GM23338 (cell line): ENCODE data around the gene P2RX7. TPM values are rescaled to one million over a fixed set of nuclear protein-coding genes. Genes with fewer than 3 reads are reported as not detected.

Experiments
- ATAC-seq: fragments of 200-7000 bp; cut with Tn5 transposase; 3 replicates; pipeline ENCODE4 v1.9.1; 2020
- DNase-seq: peaks from one replicate; pipeline ENCODE4 v3.0.0-alpha.2; 2015; ENCODE audit warnings: low spot score
- H2AFZ ChIP-seq: fragments of 200-600 bp; sonication (generic); 2 replicates; pipeline ENCODE4 v1.8.0; 2016; ENCODE audit warnings: antibody characterized with exemption, mild to moderate bottlenecking, moderate library complexity
- H3F3A ChIP-seq: fragments of 200-600 bp; sonication (generic); replicated peaks from 2 replicates; pipeline ENCODE4 v1.8.0; 2017; ENCODE audit warnings: antibody characterized with exemption, mixed run types, low read depth
- H3K27ac ChIP-seq: fragments of 200-600 bp; sonication (generic); 2 replicates; pipeline ENCODE4 v1.6.1; 2016; ENCODE audit warnings: low read depth
- H3K27me3 ChIP-seq: fragments of 200-600 bp; sonication (generic); 2 replicates; pipeline ENCODE4 v1.8.0; 2016; ENCODE audit warnings: mild to moderate bottlenecking, mixed run types, moderate library complexity; ENCODE audit not compliant: insufficient read depth
- H3K36me3 ChIP-seq: fragments of 200-600 bp; sonication (generic); 2 replicates; pipeline ENCODE4 v1.8.0; 2016; ENCODE audit warnings: mild to moderate bottlenecking; ENCODE audit not compliant: insufficient read depth
- H3K4me1 ChIP-seq: fragments of 200-600 bp; sonication (generic); 2 replicates; pipeline ENCODE4 v1.8.0; 2016; ENCODE audit warnings: mild to moderate bottlenecking, moderate library complexity; ENCODE audit not compliant: insufficient read depth
- H3K4me2 ChIP-seq: fragments of 200-600 bp; sonication (generic); 2 replicates; pipeline ENCODE4 v1.7.1; 2017; ENCODE audit warnings: mixed run types
- H3K4me3 ChIP-seq: fragments of 200-600 bp; sonication (generic); 2 replicates; pipeline ENCODE4 v1.6.1; 2016; ENCODE audit warnings: mixed run types
- H3K79me2 ChIP-seq: fragments of 200-600 bp; sonication (generic); replicated peaks from 2 replicates; pipeline ENCODE4 v1.8.0; 2017; ENCODE audit warnings: mild to moderate bottlenecking; ENCODE audit not compliant: insufficient read depth
- H3K9me2 ChIP-seq: fragments of 200-600 bp; sonication (generic); 2 replicates; pipeline ENCODE4 v1.8.0; 2017; ENCODE audit not compliant: insufficient read depth
- H4K20me1 ChIP-seq: fragments of 200-600 bp; sonication (generic); replicated peaks from 2 replicates; pipeline ENCODE4 v1.8.0; 2017; ENCODE audit warnings: mild to moderate bottlenecking; ENCODE audit not compliant: insufficient read depth
- H3K27ac Mint-ChIP-seq: 2 replicates; pipeline ENCODE4 v1.8.0; 2020; ENCODE audit warnings: inconsistent platforms, mild to moderate bottlenecking, moderate library complexity, mixed read lengths
- H3K27me3 Mint-ChIP-seq: 3 replicates; pipeline ENCODE4 v1.8.0; 2022; ENCODE audit warnings: low read depth, mild to moderate bottlenecking, moderate library complexity, mixed read lengths, inconsistent platforms; ENCODE audit not compliant: insufficient read depth, poor library complexity
- H3K36me3 Mint-ChIP-seq: 3 replicates; pipeline ENCODE4 v1.8.0; 2021; ENCODE audit warnings: low read depth, mild to moderate bottlenecking, inconsistent platforms, moderate library complexity, mixed read lengths
- H3K4me1 Mint-ChIP-seq: 3 replicates; pipeline ENCODE4 v1.8.0; 2020; ENCODE audit warnings: mild to moderate bottlenecking, inconsistent platforms, mixed read lengths
- H3K4me3 Mint-ChIP-seq: 3 replicates; pipeline ENCODE4 v1.8.0; 2021; ENCODE audit warnings: moderate library complexity, mild to moderate bottlenecking, inconsistent platforms, mixed read lengths
- H3K9me3 Mint-ChIP-seq: 3 replicates; pipeline ENCODE4 v1.8.0; 2020; ENCODE audit warnings: moderate library complexity, mild to moderate bottlenecking, inconsistent platforms, mixed read lengths
- CREB1 ChIP-seq: fragments of 250-450 bp; sonication (Bioruptor Pico); IDR thresholded peaks from 2 replicates; pipeline ENCODE4 v1.5.0; 2020; ENCODE audit warnings: low read depth, mild to moderate bottlenecking, moderate library complexity
- EZH2 ChIP-seq: fragments of 200-600 bp; sonication (generic); IDR thresholded peaks from one replicate; pipeline ENCODE4 v1.8.0; 2017; ENCODE audit warnings: antibody characterized with exemption, mild to moderate bottlenecking, low read depth; ENCODE audit not compliant: unreplicated experiment
- JUNB ChIP-seq: IDR thresholded peaks from one replicate; pipeline ENCODE4 v1.6.1; 2016; ENCODE audit warnings: antibody characterized with exemption; ENCODE audit not compliant: unreplicated experiment
- NANOG ChIP-seq: IDR thresholded peaks from 2 replicates; pipeline ENCODE4 v1.6.1; 2016; ENCODE audit warnings: antibody characterized with exemption, borderline replicate concordance
- ZNF114 ChIP-seq: fragments of 250-450 bp; sonication (Bioruptor Pico); IDR thresholded peaks from 2 replicates; pipeline ENCODE4 v1.5.0; 2020; ENCODE audit warnings: mild to moderate bottlenecking, moderate library complexity
- polyA plus RNA-seq: library from polyadenylated mRNA; unstranded; fragments of >200 nt; fragmentation: Nextera tagmentation; extraction: Ambion mirVana; gene quantifications from 2 replicates; pipeline ENCODE4 v1.2.1, GENCODE V29; 2016
- total RNA-seq: library from RNA; depleted of rRNA; stranded (reverse); fragments of >200 nt; shearing (Covaris generic); gene quantifications from 2 replicates; pipeline ENCODE4 v1.2.3, GENCODE V29; 2014
- TF ChIP-seq, protein P1 (sequence below), 2 experiments: fragments of 200-600 bp in 1 of 2; sonication (generic) in 1 of 2; conservative IDR thresholded peaks; 2 replicates each; pipeline versions ENCODE4 v1.5.1 to v1.6.1; 2016 to 2017; ENCODE audit warnings: antibody characterized with exemption in 2 of 2, low read depth in 2 of 2, mild to moderate bottlenecking in 2 of 2, moderate library complexity in 1 of 2
- TF ChIP-seq, protein P2 (sequence below): IDR thresholded peaks from one replicate; pipeline ENCODE4 v1.6.1; 2018; ENCODE audit warnings: antibody characterized with exemption; ENCODE audit not compliant: unreplicated experiment

Gene P2RX7
- total and polyA plus RNA-seq, 2 experiments from 2014 or later, result 0.24 to 0.48 TPM

DNA sequence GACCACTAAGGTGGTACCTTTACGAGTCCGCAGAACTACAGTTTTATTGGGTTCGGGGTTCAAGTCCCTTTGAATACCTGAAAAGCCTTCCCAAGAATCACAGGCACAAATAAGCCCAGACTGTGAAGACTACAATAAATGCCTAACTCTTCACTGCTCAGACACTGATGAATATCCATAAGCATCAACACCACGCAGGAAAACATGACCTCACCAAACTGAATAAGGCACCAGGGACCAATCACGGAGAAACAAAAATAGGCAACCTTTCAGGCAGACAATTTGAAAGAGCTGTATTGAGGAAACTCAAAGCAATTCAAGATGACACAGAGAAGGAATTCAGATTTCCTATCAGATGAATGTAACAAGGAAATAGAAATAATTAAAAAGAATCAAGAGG is 24.2 kb upstream of the P2RX7 start:
- H3K4me3 ChIP-seq, result no peak overlapping the region
- H4K20me1 ChIP-seq, result no peaks in the 10 kb centered on the region
- Mint-ChIP-seq H3K4me3 (no peak overlapping the region), H3K27ac (no peak overlapping the region), H3K4me1 (peaks cover 2% of the 10 kb centered on the region; the same call in 1 of the 3 replicates), H3K27me3 (peaks cover 4% of the 10 kb centered on the region), H3K9me3 (peaks cover 5% of the 10 kb centered on the region; the same call in 1 of the 3 replicates), H3K36me3 (no peaks in the 10 kb centered on the region)
- H3K27me3 ChIP-seq, result no peaks in the 10 kb centered on the region
- no peak for ATAC-seq
- H3K4me2 ChIP-seq, result no peak overlapping the region
- no peaks in the 10 kb centered on the region for H3K9me2 ChIP-seq
- H3F3A ChIP-seq, result no peaks in the 10 kb centered on the region
- no peaks in the 10 kb centered on the region for H3K79me2 ChIP-seq
- H2AFZ ChIP-seq, result no peak overlapping the region
- no peak overlapping the region for H3K27ac ChIP-seq
- TF ChIP-seq JUNB (no peak), NANOG (no peak), CREB1 (no peak), EZH2 (no peak), ZNF114 (CRISPR knock-in tag) (no peak)
- TF ChIP-seq, protein P1, sequence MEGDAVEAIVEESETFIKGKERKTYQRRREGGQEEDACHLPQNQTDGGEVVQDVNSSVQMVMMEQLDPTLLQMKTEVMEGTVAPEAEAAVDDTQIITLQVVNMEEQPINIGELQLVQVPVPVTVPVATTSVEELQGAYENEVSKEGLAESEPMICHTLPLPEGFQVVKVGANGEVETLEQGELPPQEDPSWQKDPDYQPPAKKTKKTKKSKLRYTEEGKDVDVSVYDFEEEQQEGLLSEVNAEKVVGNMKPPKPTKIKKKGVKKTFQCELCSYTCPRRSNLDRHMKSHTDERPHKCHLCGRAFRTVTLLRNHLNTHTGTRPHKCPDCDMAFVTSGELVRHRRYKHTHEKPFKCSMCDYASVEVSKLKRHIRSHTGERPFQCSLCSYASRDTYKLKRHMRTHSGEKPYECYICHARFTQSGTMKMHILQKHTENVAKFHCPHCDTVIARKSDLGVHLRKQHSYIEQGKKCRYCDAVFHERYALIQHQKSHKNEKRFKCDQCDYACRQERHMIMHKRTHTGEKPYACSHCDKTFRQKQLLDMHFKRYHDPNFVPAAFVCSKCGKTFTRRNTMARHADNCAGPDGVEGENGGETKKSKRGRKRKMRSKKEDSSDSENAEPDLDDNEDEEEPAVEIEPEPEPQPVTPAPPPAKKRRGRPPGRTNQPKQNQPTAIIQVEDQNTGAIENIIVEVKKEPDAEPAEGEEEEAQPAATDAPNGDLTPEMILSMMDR (conservative IDR thresholded peaks at IDR 0.05; ENCODE audit: low read depth in 2 of 2), result no peak
- no peaks in the 10 kb centered on the region for H3K4me1 ChIP-seq
- no peak for DNase-seq
- H3K36me3 ChIP-seq, result no peaks in the 10 kb centered on the region

DNA sequence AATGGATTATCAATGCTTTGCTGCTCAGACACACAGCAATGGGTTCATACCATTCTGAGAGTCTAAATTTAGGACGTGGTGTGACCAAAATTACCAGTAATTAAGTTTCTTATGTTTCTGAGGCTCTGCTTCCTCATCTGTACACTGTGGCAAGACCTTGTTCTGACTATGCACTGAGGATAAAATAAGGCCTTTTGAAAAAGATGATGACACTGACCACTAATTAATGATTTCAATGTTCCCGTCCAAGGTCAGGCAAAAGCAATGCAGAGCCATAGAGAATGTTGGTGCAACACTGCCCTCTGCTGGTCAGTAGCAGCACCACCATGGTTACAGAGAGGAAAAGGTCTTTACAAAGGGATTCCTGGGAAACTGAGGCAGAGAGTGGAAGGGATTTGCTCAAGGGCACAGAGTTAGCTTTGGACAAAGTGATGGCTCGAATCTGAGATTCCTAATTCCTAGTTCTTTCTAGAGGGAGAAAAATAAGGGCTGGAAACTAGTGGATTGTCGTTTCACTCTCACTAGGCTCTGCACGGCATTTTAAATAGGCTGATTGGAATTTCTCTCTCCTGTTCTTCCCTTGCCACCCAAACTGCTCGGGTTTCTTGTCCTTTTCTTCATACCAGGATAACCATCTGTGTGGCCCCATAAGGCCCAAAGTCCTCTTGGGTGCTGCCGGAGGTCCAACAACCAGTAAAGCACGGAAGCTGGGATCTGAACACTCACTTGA is 22.3 kb upstream of the P2RX7 start:
- Mint-ChIP-seq H3K36me3 (no peaks in the 10 kb centered on the region), H3K9me3 (no peaks in the 10 kb centered on the region), H3K4me1 (peaks cover 2% of the 10 kb centered on the region; the same call in 1 of the 3 replicates), H3K4me3 (no peak overlapping the region), H3K27me3 (peaks cover 5% of the 10 kb centered on the region), H3K27ac (no peak overlapping the region)
- H3K4me1 ChIP-seq, result no peaks in the 10 kb centered on the region
- H3K36me3 ChIP-seq, result no peaks in the 10 kb centered on the region
- peak; percentile 85 for DNase-seq
- H2AFZ ChIP-seq, result no peak overlapping the region
- no peak overlapping the region for H3K4me2 ChIP-seq
- no peaks in the 10 kb centered on the region for H3K79me2 ChIP-seq
- peak; percentile 93 for ATAC-seq
- H3K27ac ChIP-seq, result no peak overlapping the region
- H3F3A ChIP-seq, result no peaks in the 10 kb centered on the region
- H3K27me3 ChIP-seq, result no peaks in the 10 kb centered on the region
- TF ChIP-seq, protein P2, sequence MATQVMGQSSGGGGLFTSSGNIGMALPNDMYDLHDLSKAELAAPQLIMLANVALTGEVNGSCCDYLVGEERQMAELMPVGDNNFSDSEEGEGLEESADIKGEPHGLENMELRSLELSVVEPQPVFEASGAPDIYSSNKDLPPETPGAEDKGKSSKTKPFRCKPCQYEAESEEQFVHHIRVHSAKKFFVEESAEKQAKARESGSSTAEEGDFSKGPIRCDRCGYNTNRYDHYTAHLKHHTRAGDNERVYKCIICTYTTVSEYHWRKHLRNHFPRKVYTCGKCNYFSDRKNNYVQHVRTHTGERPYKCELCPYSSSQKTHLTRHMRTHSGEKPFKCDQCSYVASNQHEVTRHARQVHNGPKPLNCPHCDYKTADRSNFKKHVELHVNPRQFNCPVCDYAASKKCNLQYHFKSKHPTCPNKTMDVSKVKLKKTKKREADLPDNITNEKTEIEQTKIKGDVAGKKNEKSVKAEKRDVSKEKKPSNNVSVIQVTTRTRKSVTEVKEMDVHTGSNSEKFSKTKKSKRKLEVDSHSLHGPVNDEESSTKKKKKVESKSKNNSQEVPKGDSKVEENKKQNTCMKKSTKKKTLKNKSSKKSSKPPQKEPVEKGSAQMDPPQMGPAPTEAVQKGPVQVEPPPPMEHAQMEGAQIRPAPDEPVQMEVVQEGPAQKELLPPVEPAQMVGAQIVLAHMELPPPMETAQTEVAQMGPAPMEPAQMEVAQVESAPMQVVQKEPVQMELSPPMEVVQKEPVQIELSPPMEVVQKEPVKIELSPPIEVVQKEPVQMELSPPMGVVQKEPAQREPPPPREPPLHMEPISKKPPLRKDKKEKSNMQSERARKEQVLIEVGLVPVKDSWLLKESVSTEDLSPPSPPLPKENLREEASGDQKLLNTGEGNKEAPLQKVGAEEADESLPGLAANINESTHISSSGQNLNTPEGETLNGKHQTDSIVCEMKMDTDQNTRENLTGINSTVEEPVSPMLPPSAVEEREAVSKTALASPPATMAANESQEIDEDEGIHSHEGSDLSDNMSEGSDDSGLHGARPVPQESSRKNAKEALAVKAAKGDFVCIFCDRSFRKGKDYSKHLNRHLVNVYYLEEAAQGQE, result no peak
- TF ChIP-seq, protein P1 (conservative IDR thresholded peaks at IDR 0.05; ENCODE audit: low read depth in 2 of 2), result peak; percentile 99 to 100
- H4K20me1 ChIP-seq, result no peaks in the 10 kb centered on the region
- H3K9me2 ChIP-seq, result no peaks in the 10 kb centered on the region
- H3K4me3 ChIP-seq, result no peak overlapping the region
